HL-60/S4 treated with retinoic acid at 250 ng/mL for 4 days and 3 days (cell line): ENCODE results near the gene P2RY8.
"Not testable (repeated sequence)": the region's sequence is repeated elsewhere in the genome, so short reads cannot be mapped to it uniquely, and the experiment has no call there.

Experiments
- in situ Hi-C: fragments of 300-500 bp; cut with MboI; formaldehyde crosslinking; loops from 2 replicates; pipeline ENCODE4 v1.7.0; 2022; ENCODE audit warnings: low sequenced_read_pairs

P2RY8 gene

DNA sequence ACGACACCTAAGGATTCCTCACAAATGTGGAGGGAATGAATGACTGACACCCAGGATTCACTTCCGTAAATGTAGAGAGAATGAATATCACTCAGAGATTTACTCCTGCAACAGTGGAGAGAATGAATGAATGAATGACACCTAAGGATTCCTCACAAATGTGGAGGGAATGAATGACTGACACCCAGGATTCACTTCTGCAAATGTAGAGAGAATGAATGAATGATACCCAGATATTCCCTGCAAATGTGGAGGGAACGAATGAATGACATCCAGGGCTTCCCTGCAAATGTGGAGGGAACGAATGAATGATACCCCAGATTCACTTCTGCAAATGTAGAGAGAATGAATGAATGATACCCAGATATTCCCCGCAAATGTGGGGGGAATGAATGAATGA is 47.6 kb downstream of the P2RY8 start:
- in situ Hi-C loops: not testable (repeated sequence)

DNA sequence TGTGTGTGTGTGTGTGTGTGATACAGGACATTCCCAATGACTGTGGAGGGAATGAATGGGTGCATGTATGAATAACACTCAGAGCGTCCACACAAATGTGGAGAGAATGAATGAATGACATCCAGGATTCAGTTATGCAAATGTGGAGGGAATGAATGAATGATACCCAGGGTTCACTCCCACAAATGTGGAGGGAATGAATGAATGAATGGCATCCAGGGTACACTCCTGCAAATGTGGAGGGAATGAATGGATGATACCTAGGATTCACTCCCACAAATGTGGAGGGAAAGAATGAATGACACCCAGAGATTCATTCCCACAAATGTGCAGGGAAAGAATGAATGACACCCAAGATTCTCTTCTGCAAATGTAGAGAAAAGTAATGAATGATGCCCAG is 48.2 kb downstream of the P2RY8 start:
- in situ Hi-C loops: no loop called here

DNA sequence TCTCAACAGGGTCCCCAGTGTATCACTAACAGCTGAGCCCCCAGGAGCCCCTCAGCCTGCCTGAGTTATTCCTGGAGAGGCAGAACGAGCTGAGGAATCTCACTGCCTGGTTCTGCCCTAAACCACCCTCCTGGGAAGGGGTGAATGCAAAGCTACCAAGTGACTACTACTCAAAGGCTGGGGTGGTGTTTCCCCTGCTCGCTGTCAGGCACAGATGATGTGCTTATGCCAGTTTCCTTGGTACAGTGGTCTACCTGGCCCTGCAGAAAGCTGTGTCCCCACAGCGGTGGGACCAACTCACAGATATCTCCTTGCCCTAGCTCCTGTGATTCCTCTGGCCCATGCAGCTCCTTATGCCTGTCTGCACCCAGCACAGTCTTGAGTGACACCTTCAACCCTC is 48.8 kb downstream of the P2RY8 start:
- in situ Hi-C loops: no loop called here

DNA sequence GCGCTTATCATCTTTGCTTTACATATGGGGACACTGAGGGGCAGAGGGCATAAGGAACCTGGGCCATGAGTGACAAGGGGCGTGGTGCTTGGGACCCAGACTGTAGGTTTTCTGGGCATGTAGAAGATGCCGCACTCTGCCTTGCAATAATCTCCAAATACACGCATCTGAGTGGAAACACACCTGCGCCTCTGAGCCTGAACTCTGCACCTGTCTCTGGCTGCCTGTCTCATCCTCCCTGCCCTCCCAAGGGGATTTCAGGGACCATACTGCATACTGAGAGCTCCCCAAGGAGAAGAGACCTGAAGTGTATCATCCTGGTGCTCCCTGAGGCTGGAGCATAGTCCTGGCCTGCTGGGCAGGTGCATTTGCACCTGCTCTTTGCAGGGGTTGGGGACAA is 49.6 kb downstream of the P2RY8 start:
- in situ Hi-C loops: no loop called here

DNA sequence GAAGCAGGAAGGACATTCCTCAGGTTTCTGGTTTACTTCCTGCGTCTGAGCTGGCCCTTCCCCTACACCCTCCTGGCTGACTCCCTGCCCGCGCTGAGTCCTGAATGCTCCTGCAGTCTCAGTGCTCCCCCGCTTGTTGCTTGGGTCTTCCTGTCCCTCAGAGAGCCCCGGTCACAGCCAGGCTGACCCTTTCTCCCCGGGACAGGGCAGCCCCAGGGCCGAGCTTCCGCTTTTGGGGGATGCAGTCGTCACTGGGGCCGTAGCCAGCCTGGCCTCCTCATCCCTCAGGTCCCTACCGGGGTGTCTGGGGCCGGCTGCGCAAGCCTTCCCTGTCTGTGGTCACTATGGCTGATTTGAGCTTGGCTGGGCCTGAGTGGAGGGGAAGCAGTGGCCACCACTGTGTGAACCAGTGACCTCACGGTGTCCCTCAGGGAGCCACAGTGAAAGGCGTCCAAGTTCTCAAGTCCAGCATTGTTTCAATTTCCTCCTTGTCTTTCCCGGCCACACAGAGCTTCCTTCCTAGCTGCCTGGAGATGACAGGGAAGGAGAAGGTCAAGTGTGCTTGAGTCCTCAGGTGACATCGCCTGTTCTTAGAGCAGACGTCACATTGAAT is 50.1 kb downstream of the P2RY8 start:
- in situ Hi-C loops: no loop called here

DNA sequence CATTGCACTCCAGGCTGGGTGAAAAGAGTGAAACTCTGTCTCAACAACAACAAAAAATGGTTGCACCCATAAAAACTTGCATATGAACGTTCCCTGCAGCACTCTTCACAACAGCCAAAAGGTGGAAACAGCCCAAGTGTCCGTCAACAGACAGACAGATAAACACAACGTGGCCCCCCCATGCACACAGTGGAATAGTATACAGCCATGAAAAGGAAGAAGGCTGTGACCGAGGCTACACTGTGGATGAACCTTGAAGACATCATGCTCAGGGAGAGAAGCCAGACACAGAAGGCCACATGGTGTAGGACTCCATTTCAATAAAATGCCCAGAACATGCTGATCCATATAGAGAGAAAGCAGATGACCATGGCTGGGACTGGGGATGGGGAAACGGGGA is 50.8 kb downstream of the P2RY8 start:
- in situ Hi-C loops: no loop called here

DNA sequence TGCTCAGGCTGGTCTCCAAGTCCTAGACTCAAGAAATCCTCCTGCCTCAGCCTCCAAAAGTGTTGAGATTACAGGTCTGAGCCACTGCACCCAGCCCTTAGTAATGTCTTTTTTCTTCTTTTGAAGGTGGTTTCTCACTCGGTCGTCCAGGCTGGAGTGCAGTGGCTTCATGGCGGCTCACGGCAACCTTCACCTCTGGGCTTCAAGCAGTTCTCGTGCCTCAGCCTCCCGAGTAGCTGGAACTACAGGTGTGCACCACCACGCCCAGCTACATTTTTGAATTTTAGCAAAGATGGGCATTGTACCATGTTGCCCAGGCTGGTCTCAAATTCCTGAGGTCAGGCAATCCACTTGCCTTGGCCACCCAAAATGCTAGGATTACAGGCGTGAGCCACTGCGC is 52.0 kb downstream of the P2RY8 start:
- in situ Hi-C loops: no loop called here

DNA sequence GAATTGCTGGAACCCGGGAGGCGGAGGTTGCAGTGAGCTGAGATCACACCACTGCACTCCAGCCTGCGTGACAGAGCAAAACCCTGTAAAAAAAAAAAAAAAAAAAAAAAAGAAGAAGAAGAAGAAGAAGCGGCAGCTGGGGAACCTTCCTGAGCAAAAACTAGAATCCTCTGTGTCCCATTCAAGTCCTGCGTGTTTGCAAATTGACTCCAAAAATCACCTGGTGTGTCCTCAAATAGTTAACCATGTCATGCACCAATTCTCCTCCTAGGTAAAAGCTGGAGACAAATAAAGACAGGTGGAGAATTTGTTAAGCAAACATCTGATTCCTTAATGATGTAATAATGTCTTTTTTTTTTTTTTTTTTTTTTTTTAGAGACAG is 52.4 kb downstream of the P2RY8 start:
- in situ Hi-C loops: no loop called here

DNA sequence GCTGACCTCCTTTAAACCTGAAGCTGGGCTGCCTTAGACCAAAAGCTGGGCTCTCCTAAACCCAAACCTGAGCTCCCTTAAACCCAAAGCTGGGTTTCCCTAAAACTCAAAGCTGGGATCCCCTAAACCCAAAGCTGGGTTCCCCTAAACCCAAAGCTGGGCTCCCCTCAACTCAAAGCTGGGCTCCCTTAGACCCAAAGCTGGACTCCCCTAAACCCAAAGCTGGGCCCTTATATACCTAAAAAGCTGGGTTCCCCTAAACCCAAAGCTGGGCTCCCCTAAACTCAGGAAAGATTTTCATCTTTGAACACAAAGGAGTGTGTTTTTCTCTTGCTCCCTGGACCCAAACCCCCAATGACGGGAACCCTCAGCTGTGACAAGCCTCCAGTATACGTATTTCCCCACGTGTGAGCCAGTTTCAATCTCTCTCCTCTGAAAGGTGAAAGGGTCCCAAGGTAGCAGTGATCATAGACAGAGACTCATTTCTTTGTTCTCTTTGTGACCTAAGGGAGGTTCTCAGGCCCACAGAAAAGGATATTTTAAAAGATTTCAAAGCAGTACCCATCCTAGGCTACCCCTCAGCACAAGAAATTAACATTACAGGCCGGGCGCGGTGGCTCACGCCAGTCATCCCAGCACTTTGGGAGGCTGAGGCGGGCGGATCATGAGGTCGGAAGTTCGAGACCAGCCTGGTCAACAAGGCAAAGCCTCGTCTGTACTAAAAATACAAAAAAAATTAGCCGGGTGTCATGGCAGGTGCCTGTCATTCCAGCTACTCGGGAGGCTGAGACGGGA is 52.9 kb downstream of the P2RY8 start:
- in situ Hi-C loops: no loop called here

DNA sequence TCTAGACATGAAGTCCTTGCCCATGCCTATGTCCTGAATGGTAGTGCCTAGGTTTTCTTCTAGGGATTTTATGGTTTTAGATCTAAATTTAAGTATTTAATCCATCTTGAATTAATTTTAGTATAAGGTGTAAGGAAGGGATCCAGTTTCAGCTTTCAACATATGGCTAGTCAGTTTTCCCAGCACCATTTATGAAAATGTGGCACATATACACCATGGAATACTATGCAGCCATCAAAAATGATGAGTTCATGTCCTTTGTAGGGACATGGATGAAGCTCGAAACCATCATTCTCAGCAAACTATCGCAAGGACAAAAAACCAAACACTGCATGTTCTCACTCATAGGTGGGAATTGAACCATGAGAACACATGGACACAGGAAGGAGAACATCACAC is 54.5 kb downstream of the P2RY8 start:
- in situ Hi-C loops: not testable (repeated sequence)

DNA sequence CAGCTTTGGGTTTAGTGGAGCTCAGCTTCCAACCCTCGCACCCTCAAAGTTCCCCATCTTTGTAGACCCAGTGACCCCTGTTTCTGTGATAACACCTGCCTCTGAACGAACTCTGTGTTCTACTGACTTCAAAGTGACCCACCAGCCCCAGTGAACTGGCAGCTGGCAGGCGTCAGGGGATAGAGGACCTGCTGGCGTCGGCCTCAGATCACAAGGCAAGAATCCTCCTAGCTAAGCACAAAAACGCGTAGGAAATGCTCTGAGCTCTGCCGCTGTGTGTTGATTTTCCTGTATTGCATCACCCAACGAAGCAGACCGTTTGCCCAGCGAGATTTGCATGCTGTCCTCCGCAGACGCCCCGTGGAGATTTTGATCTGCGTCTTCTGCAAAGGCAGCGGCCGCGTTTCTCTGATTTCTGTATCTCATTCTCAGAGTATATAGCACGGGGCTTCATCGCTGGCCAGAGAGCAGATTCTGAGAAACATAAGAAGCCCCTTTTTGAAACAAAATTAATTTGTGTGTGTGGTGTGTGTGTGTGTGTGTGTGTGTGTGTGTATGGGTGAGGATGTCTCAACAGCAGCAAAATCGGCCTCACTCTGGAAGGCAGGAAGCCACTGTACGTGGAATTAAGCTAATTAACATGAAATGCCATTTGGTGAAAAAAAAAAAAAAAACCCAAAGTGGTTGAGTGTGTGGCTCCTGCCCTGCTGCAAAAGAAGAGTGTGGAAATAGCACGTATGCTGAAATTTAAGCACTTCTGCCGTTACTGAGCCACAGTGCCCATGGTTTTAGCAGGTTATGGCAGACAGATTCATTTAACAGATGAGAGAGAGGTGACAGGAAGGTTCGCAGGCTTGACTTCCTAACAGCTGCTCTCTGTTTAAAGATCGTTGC is 55.1 kb downstream of the P2RY8 start:
- in situ Hi-C loops: no loop called here

DNA sequence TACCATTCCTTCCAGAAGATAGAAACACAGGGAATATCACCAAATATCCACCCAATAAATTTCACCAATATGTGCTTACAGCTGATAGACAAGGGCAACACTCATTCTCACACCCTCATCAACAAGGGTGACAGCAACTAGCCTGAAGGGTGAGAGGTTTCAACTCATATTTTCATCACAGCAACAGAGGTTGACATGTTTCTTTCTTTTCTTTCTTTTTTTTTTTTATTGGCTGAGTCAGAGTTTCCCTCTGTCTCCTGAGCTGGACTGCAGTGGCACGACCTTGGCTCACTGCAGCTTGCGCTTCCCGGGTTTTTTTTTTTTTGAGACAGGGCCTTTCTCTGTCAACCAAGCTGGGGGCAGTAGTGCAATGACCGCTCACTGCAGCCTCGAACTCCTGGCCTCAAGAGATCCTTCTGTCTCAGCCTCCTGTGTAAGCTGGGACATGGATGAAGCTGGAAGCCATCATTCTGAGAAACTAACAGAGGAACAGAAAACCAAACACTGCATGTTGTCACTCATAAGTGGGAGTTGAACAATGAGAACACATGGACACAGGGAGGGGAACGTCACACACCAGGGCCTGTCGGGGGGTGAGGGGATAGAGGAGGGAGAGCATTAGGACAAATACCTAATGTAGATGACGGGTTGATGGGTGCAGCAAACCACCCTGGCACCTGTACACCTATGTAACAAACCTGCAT is 56.8 kb downstream of the P2RY8 start:
- in situ Hi-C loops: no loop called here

DNA sequence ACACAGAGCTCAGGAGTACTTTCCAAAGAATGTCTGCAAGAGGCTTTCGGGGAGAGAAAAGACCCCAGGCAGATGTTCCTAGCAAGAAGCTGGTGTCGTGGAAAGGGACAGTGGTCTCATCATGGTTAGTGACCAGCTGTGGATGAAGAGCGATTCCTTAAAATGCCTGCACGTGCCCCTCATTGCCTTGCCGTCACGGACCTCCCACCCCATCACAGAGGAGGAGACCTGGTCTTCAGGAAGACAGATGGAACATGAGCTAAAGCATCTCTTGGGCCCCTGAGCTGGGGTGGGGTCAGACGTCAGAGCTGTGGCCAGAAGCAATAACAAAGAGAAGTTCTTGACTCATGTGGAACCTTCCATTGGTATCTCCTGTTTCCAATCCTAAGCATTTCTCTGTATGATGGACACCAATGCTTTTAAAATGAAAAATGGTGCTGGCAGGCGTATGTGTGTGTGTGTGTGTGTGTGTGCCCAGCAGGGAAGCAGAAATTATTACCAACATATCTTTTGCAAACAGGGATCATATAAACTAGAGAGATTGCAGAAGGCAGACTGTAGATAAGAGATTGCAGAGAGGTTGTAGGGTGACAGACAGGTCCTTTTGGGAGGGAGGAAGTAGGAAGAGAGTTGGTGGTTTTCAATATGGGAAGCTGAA is 59.1 kb downstream of the P2RY8 start:
- in situ Hi-C loops: no loop called here

DNA sequence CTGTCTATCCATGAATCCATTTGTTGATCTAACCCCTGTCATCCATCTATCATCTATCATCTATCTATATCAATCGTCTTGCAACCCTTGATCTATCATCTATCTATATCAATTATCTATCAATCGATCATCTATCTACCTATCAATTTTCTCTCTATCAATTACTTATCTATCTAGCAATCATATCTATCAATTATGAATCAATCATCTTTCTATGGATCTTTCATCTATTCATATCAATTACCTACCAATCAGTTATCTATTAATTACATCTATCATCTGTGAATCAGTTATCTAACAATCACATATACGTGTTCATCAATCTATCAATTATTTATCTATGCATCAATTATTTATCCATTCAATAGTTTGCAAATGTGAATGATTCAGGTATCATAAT is 59.8 kb downstream of the P2RY8 start:
- in situ Hi-C loops: no loop called here

DNA sequence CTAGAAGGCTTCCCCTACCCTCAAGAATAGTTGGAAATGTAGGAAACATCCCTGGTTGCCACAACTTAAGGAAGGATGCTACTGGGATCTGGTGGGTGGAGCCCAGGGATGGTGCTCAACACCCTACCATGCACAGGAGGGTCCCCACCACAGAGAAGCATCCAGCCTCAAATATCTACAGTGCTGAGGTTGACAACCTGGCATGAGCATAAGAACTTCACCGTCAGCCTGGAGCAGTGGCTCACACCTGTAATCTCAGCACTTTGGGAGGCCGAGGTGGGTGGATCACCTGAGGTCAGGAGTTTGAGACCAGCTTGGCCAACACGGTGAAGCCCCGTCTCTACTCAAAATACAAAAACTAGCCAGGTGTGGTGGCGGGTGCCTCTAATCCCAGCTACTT is 60.3 kb downstream of the P2RY8 start:
- in situ Hi-C loops: no loop called here

DNA sequence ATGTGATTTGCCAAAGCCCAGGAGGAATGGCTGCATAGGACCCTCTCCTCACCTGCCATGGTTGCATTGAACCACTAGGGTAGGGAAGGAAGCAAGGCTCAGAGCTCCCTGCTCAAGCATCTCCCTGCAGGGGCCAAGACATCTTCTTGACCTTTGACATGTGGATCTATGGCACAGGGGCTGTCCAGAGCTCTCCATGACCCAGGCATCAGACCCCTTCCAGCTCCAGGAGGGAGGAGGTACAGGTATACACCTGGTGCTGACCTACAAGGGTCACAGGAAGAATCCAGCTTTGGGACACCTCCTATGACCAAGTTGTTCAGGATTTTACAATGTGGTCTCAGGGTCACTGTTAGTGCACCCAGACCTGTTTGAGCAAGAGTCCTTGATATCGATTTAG is 61.1 kb downstream of the P2RY8 start:
- in situ Hi-C loops: no loop called here

DNA sequence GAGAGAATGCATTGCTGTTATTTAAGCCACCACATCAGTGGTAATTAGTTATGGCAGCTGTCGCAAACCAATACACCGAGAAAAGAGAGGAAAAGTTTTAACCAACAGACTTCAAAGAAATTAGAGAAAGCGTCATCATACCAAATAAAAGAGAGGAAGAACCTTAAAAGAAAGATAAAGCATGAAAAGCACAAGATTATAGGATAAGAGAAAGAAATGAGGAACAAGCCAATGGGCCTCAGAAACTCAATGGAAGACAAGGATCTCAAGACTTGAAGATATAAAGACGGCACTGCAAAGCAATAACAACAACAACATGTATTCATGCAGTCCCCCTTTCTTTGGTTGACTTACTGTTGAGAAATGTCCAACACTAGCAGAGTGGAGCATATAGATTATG is 61.5 kb downstream of the P2RY8 start:
- in situ Hi-C loops: no loop called here

DNA sequence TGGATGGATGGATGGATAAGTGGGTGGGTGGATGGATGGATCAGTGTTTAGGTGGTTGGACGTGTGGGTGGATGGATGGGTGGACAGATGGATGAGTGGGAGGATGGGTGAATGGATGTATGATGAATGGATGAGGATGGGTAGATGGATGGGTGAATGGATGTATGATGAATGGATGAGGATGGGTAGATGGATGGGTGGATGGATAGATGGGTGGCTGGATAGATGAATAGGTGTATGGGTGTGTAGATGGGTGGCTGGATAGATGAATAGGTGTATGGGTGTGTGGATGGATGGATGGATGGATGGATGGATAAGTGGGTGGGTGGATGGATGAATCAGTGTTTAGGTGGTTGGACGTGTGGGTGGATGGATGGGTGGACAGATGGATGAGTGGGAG is 62.4 kb downstream of the P2RY8 start:
- in situ Hi-C loops: loop anchor here (25.0 kb wide), 1 partner anchor 113 kb away; the partner anchor contains the start of gene AKAP17A

DNA sequence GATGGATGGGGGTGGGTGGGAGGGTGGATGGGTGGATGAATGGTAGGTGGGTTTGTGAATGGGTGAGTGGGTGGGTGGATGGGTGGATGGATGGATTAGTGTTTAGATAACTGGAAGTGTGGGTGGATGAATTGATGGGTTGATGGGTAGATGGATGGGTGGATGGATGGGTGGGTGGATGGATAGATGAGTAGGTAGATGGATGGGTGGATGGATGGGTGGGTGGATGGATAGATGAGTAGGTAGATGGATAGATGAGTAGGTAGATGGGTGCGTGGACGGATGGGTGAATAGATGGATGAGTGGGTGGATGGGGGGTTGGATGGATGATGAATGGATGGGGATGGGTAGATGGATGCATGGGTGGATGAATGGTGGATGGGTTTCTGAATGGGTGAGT is 64.0 kb downstream of the P2RY8 start:
- in situ Hi-C loops: loop anchor here (25.0 kb wide), 1 partner anchor 114 kb away; the partner anchor contains the start of gene AKAP17A

DNA sequence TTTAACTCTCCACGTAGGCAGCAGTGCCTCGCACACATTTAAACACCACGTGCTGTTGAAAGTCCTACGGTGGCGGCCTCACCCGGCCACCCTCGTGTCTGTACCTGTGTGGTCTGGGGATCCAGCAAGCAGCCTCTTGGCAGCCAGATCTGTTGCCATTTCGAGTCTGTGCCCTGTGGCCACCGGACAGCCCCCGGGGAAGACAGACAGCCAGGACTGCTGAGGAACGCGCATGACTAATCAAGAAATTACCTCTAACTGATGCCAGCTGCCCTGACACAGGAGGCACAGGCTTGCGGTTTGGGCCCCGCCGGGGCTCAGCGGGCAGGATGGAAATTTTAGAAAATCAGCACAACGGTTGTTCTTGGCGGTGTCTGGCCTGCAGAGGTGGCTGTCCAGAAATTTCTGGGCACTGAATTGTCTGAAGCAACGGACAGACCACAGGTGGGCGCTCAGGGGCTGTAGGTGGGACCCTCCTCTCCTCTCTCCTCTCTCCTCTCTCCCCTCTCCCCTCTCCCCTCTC is 68.7 kb downstream of the P2RY8 start:
- in situ Hi-C loops: loop anchor here (25.0 kb wide), 1 partner anchor 119 kb away; the partner anchor contains the start of gene AKAP17A
